ENCODE measurements around the gene WSB1.

DNA sequence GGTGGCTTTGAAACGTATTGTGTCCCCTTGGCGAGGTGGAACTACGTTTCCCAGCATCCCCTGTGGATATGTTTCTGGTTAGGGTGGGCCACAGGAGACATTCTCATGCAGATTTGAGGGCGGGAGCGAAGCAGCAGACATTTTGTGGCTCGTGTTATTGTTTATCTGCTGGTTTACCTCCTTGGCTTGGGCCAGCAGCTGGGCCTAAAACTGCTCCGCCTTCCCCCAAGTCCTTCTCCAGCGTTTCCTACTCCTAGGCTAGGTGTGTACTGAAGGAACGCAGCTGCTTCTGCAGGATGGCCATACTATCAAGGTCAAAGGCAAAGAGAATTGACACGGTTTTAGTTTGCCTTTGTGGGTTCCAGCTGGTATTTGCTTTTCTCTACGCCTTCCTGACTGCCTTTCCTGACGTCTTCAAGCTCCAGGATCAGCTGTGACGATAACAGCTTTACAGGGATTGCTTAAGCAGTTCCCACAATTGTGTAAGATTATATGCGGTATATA is 17.2 kb upstream of the WSB1 start:
- TF ChIP-seq, protein P1, sequence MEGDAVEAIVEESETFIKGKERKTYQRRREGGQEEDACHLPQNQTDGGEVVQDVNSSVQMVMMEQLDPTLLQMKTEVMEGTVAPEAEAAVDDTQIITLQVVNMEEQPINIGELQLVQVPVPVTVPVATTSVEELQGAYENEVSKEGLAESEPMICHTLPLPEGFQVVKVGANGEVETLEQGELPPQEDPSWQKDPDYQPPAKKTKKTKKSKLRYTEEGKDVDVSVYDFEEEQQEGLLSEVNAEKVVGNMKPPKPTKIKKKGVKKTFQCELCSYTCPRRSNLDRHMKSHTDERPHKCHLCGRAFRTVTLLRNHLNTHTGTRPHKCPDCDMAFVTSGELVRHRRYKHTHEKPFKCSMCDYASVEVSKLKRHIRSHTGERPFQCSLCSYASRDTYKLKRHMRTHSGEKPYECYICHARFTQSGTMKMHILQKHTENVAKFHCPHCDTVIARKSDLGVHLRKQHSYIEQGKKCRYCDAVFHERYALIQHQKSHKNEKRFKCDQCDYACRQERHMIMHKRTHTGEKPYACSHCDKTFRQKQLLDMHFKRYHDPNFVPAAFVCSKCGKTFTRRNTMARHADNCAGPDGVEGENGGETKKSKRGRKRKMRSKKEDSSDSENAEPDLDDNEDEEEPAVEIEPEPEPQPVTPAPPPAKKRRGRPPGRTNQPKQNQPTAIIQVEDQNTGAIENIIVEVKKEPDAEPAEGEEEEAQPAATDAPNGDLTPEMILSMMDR (conservative IDR thresholded peaks at IDR 0.05; ENCODE audit: low read depth, low read length), result no peak
- no peak for TF ChIP-seq EZH2 (IDR thresholded peaks at IDR 0.05; ENCODE audit: borderline replicate concordance, low read depth, low read length, poor library complexity, severe bottlenecking)

Data from A673 (cell line).